Fibroblast of villous mesenchyme (primary cell): ENCODE data around the gene ASB15. TPM values are rescaled to one million over a fixed set of nuclear protein-coding genes. Genes with fewer than 3 reads are reported as not detected.
"Not testable (repeated sequence)": the region's sequence is repeated elsewhere in the genome, so short reads cannot be mapped to it uniquely, and the experiment has no call there.

Experiments used
- DNase-seq: peaks from one replicate; pipeline ENCODE4 v3.0.0-alpha.2; 2010; ENCODE audit warnings: low read depth
- H3K4me3 ChIP-seq: 2 replicates; pipeline ENCODE4 v1.5.1; 2011; ENCODE audit warnings: low read depth, mild to moderate bottlenecking, low read length
- total RNA-seq: library from RNA; depleted of rRNA; stranded (reverse); fragments of >200 nt; gene quantifications from 2 replicates; pipeline ENCODE4 v1.2.3, GENCODE V29; 2012
- TF ChIP-seq, protein P1 (sequence below): IDR thresholded peaks from 2 replicates; pipeline ENCODE4 v1.5.1; 2012; ENCODE audit warnings: low read depth, mild to moderate bottlenecking, low read length; ENCODE audit not compliant: insufficient read depth

Gene ASB15
- total RNA-seq, 1 donor = not detected

DNA sequence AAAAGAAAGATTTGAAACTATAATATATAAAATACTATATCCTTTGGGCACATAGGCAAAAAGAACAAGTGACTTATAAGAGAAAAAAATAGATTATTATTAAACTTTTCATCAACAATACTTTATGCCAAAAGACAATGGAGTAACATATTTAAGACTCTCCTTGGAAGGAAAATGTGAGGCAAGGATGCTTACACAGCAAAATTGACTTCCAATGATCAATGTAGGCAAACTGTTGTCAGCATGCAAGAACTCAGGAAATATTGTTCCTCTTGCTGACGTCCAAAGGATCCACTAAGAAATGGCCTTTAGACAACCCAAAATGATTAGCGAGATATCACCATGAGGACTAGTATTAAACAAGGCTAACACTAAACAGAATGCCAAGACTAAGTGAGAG lies 31.2 kb downstream of the ASB15 start:
- DNase-seq = no peak
- TF ChIP-seq, protein P1, sequence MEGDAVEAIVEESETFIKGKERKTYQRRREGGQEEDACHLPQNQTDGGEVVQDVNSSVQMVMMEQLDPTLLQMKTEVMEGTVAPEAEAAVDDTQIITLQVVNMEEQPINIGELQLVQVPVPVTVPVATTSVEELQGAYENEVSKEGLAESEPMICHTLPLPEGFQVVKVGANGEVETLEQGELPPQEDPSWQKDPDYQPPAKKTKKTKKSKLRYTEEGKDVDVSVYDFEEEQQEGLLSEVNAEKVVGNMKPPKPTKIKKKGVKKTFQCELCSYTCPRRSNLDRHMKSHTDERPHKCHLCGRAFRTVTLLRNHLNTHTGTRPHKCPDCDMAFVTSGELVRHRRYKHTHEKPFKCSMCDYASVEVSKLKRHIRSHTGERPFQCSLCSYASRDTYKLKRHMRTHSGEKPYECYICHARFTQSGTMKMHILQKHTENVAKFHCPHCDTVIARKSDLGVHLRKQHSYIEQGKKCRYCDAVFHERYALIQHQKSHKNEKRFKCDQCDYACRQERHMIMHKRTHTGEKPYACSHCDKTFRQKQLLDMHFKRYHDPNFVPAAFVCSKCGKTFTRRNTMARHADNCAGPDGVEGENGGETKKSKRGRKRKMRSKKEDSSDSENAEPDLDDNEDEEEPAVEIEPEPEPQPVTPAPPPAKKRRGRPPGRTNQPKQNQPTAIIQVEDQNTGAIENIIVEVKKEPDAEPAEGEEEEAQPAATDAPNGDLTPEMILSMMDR = no peak
- no peak overlapping the region for H3K4me3 ChIP-seq

DNA sequence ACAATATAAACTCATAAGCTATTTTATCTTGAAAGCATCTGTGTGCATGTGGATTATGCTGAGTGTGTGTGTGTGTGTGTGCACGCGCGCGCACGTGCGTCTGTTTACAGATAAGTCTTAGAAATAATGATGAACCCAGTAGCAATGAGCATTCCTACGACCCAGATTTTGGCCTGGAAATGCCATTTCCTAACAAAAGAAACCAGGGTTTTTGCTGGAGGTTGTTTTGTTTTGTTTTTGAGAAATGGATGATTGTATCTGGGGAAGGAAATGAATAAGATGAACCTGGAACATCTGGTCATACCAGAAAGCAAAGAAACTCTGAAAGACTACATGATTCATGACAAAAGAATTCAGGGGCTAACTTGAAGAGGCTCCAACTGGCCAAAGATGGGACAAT lies 31.9 kb downstream of the ASB15 start:
- H3K4me3 ChIP-seq = no peak overlapping the region
- DNase-seq = peak; percentile 72
- TF ChIP-seq, protein P1 = no peak

DNA sequence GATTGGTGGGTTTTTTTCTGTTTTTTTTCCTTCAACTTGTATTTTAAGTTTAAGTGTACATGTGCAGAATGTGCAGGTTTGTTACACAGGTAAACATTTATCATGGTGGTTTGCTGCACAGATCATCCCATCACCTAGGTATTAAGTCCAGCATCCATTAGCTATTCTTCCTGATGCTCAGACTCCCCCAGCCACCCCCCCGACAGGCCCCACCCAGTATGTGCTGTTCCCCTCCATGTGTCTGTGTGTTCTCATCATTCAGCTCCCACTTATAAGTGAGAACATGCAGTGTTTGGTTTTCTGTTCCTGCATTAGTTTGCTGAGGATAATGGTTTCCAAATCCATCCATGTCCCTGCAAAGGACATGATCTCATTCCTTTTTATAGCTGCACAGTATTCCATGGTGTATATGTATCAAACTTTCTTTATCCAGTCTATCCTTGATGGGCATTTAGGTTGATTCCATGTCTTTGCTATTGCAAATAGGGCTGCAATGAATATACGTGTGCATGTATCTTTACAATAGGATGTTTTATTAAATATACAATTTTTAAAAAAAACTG lies 32.5 kb downstream of the ASB15 start:
- DNase-seq = not testable (repeated sequence)

DNA sequence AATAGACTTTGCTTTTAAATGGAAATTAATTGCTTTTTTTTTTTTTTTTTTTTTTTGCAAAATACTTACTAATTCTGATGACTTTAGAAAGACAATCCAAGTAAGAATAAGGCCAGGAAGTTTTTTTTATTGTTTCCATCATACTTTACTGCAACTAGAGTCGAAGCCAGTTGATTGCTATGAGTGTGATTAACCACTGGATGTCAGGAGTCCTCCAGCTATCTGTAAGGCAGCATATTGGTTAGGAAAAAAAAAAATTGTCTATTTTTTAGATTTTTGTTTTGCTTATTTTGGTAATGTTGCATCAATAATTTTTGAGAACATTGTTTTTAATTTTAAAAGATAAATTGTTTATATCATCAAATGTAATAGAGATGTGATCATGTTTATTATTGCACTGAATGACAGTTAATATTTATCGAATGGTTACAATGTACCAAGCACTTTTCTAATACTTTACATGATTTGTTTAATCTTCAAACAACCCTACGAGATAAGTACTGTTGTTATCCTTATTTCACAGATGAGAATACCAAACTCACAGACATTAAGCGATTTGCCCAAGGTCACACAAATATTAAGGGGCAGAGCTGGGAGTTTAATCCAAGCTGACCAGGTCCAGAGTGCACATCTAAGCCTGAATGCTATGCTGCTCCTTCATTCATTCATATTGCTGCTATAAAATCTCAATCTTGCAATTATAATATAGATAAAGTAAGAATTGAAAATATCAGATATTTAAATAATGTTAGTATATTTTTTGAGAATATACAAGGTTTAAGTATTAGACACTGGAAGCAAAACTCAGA lies 34.1 kb downstream of the ASB15 start:
- peak; percentile 63 for DNase-seq
- TF ChIP-seq, protein P1 = peak; percentile 74
- no peak overlapping the region for H3K4me3 ChIP-seq

More for the DNA sequence above, 32.5 kb downstream of the ASB15 start:
- H3K4me3 ChIP-seq = not testable (repeated sequence)

DNA sequence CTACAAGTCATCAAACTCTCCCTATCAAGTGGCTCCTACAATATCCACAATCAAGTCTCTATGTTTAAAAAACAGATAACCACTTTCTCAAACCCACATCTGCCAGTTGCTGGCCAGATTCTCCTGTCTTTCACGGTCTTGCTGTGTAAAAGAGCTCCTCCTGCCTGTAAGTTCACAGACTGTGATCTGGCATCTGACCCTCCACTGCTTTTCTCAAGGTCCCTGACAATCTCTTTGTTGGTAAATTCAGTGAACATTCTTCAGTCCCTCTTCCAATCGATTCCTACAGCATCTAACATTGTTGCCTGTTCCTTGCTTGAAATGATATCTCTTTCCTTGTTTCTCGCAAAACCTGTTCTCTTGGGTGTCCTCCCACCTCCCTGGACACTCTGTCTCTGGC lies 35.6 kb downstream of the ASB15 start:
- TF ChIP-seq, protein P1 = peak; percentile 29
- no peak overlapping the region for H3K4me3 ChIP-seq
- DNase-seq = peak; percentile 23

DNA sequence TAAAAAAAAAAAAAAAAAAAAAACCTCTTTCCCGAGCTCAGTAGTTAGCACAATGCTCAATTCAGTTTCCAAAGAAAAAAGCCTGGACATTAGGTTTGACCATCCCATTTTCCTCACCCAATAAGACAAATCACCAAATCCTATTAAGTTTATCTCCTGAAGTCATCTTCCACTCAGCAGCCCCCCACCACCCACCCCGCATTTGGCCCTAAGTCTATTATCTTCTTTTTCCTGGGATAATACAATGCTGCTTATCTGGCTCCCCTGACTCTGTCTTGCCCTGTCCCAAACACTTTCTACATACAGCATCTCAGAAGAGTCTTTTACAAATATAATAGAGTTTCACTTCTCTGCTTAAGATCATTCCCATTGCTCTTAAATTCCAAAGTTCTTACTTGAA lies 36.3 kb downstream of the ASB15 start:
- no peak overlapping the region for H3K4me3 ChIP-seq
- no peak for DNase-seq
- TF ChIP-seq, protein P1 = no peak

DNA sequence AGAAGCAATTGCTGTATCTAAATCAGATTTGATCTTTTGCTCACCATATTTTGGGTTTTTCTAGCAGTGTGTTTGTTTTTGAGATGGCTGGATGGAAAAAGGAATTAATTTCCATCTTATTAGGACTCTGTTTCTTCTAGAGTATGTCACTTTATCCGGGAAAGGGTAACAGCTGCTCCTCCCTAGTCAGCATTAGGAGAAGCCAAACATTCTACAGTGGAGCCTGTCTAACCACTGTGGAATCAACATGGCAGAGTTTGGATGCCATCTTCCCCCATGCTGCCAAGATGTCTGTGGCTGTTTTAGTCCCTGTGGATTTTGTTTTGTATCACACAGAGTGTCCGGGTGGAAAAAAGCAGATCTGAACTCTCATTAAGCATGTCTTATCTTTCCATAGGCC lies 38.0 kb downstream of the ASB15 start:
- no peak overlapping the region for H3K4me3 ChIP-seq
- TF ChIP-seq, protein P1 = no peak
- DNase-seq = no peak
